ENCODE data around the gene RNU5D-1.

DNA sequence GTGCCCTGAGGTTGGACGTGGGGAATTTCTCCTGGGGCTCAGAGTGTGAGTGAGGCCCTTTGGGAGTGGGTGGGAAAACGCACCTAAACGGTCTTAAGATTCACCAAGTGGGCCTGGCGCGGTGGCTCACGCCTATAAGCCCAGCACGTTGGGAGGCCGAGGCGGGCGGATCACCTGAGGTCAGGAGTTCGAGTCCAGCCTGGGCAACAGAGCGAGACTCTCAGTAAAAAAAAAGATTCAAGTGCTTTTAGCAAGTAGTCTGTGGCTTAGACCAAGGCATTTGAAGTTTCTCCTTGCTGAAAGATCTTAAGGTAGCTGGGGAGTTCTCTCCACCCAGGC, 45.7 kb upstream of the RNU5D-1 start:
- TF ChIP-seq, protein P1, sequence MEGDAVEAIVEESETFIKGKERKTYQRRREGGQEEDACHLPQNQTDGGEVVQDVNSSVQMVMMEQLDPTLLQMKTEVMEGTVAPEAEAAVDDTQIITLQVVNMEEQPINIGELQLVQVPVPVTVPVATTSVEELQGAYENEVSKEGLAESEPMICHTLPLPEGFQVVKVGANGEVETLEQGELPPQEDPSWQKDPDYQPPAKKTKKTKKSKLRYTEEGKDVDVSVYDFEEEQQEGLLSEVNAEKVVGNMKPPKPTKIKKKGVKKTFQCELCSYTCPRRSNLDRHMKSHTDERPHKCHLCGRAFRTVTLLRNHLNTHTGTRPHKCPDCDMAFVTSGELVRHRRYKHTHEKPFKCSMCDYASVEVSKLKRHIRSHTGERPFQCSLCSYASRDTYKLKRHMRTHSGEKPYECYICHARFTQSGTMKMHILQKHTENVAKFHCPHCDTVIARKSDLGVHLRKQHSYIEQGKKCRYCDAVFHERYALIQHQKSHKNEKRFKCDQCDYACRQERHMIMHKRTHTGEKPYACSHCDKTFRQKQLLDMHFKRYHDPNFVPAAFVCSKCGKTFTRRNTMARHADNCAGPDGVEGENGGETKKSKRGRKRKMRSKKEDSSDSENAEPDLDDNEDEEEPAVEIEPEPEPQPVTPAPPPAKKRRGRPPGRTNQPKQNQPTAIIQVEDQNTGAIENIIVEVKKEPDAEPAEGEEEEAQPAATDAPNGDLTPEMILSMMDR (IDR thresholded peaks at IDR 0.05): no peak
- TF ChIP-seq POLR2A (IDR thresholded peaks at IDR 0.05) (no peak), EP300 (IDR thresholded peaks at IDR 0.05) (no peak)

All from tibial nerve (tissue), 4 donors.